Cardiac fibroblast (primary cell): ENCODE measurements around the gene ACADS.

Experiments used
- DNase-seq, 2 donors: peaks; one replicate each; pipeline versions ENCODE4 v3.0.0 to v3.0.0-alpha.2; 2010; ENCODE audit warnings: low read depth in 2 of 2
- H3K4me3 ChIP-seq, 2 donors: replicated peaks in 1 of 2; 1 replicate in 1 of 2; 2 replicates in 1 of 2; pipeline ENCODE4 v1.5.1; 2011; ENCODE audit warnings: low read depth in 2 of 2, low read length in 2 of 2, mild to moderate bottlenecking in 2 of 2, moderate library complexity in 1 of 2
- CTCF ChIP-seq: IDR thresholded peaks from one replicate; pipeline ENCODE4 v1.5.1; 2011; ENCODE audit warnings: low read depth, mild to moderate bottlenecking, low read length, inconsistent platforms

ACADS gene

GRCh38 chr12:120686151-120686689, 39.4 kb upstream of the ACADS start:
- peak; percentile 98 for DNase-seq
- H3K4me3 ChIP-seq, result peak overlapping the region; percentile 77 to 84
- no peak for TF ChIP-seq CTCF

DNA sequence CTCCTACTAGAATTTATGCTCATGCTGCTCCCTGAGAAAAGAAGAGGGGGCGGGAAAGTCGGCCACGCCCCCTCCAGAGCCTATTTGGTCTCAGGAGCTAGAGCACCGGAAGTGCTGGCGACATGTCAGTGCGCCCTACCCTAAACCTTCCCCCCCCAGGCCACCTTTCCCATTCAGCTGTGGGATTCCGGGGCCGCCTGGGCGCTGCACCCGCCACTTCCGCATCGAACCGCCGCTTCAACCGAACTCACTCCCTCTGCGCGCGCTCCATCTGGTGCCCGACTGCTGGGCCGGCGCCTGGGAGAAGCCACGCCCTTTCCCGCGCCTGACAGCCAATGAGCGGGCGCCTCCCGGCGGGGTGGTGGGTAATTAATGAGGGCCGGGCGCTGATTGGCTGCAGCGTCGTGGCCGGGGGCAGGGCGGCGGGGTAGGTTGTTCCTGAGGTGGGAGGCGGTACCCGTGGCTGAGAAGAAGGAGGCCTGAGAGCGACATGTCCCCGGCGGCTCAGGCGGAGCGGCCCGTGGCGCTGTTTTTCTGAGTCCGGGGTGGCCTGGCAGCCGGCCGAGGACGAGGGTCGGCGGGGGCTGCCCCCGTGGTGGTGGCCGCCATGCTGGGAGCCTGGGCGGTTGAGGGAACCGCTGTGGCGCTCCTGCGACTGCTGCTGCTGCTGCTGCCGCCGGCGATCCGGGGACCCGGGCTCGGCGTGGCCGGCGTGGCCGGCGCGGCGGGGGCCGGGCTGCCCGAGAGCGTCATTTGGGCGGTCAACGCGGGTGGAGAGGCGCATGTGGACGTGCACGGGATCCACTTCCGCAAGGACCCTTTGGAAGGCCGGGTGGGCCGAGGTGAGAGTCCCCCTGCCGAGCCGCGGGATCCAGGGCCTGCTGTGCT, 38.7 kb upstream of the ACADS start, which contains the start of gene MLEC:
Gene MLEC, plus strand, starts transcription at position 460 of the 888 bp plus-strand sequence. Its CDS starts 148 bp downstream, at position 608.
- TF ChIP-seq CTCF, result peak; percentile 12
- DNase-seq, result peak; percentile 97 to 98
- peak within 1 kb of the TSS; percentile 77 to 84 for H3K4me3 ChIP-seq

DNA sequence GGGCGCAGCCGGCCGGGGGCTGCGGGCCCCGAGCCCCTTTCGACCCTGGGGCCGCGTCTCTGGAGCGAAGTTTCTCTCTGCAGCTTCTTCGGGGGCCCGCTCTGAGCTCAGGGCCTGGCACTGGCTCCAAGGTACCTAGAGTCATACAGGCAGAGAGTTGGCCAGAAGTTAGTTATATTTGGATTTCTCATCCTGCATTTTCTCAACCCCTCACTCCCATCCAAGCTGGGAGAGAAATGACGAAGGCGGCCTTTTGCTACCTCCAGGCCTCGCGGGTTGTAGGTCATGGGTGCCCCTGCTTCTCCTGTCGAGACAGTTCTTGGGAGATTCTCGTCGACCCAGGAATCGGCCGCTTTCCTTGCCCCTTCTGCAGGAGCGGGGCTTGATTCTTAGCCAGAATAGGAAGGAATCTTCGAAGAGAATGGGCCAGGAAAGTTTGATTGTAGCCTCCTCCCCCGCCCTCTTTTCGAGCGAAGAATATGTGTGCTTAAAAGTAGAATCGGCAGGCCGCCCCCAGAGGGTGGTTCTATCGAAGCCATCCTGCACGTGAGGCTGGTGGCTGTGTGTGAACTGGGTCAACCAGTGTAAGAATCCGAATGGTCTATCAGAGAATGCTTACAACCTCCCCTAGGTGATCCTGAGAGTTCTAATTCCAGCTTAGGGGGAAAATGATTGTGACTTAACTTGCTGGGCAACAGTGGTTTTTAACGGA, 37.9 kb upstream of the ACADS start:
- peak overlapping the region; percentile 77 to 84 for H3K4me3 ChIP-seq
- peak in 1 of 2 donors; percentile 24 for DNase-seq
- no peak for TF ChIP-seq CTCF

GRCh38 chr12:120688527-120689071, 37.0 kb upstream of the ACADS start:
- H3K4me3 ChIP-seq, result peak overlapping the region; percentile 77 to 84
- DNase-seq, result peak in 1 of 2 donors; percentile 49
- TF ChIP-seq CTCF, result no peak

DNA sequence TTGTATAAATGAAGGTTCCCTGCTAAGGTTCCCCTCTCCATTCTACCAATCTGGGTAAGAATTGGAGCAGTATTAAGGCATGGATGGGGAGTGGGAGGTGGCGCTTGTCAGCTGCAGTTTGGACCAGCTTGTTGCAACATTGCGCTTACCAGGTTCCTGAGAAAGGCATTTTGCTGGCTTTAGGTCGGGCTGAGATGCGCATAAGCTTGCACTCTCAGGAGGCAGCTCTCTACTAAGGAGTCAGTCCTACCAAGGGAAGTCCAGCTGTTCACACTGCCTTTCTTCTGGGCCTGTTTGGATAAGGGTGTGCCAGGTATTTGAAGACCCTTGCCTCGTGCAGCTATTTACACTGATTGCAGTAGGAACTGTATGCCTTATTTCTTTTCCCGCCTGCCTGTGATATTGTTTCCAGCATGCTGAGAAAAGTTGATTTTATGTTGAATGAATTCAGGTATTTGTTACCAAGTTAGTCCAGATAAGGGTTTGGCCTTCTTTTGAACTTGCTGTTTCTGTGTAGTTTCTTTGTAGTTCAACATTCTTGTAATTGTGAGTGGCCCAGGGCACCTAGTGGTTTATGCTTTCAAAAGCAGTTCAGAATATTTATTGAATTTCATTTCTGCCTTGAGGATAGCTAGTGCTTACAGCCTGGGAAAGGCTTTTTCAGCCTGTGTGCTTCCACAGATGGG, 36.1 kb upstream of the ACADS start:
- no peak for DNase-seq
- peak overlapping the region in 1 of 2 donors; percentile 84 for H3K4me3 ChIP-seq
- no peak for TF ChIP-seq CTCF

DNA sequence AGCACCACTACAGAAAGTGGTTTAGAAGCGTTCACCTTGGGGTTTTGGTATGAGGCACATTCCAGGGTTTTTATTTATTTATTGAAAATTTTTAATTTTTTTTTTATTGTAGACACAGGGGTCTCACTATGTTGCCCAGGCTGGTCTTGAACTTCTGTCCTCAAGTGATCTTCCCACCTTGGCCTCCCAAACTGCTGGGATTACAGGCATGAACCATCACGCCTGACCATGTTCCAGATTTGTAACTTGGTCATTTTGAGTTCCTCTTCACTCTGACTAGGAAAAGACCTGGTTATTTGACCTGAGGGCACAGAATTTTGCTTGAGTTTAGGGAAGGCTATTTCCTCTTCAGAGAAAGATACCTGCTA, 35.6 kb upstream of the ACADS start:
- TF ChIP-seq CTCF, result no peak
- H3K4me3 ChIP-seq, result no peak overlapping the region
- no peak for DNase-seq
